Keratinocyte (primary cell): ENCODE measurements around the gene PAMR1. TPM values are rescaled to one million over a fixed set of nuclear protein-coding genes. Genes with fewer than 3 reads are reported as not detected.

Experiments
- DNase-seq: peaks from one replicate; pipeline ENCODE4 v3.0.0-alpha.2; 2011; ENCODE audit warnings: low read depth, missing footprints, low spot score
- FAIRE-seq: peaks from 2 replicates; lab custom pipeline; 2011; peaks lifted over from hg19 to GRCh38; lab: Jason Lieb, UNC
- H2AFZ ChIP-seq: 2 replicates; pipeline ENCODE4 v1.6.0; 2012; ENCODE audit warnings: low read length, control low read depth, inconsistent platforms; ENCODE audit not compliant: control insufficient read depth
- H3K27ac ChIP-seq: 2 replicates; pipeline ENCODE4 v1.5.1; 2011; ENCODE audit warnings: low read length; ENCODE audit not compliant: control insufficient read depth, insufficient read depth
- H3K27me3 ChIP-seq: 3 replicates; pipeline ENCODE4 v1.6.0; 2011; ENCODE audit warnings: low read length; ENCODE audit not compliant: control insufficient read depth, insufficient read depth; ENCODE audit errors: extremely low read depth
- H3K36me3 ChIP-seq, 2 experiments: 2 replicates in 1 of 2; 3 replicates in 1 of 2; pipeline ENCODE4 v1.5.1; 2011; ENCODE audit warnings: low read length in 2 of 2, mild to moderate bottlenecking in 1 of 2; ENCODE audit not compliant: control insufficient read depth in 2 of 2, insufficient read depth in 2 of 2; ENCODE audit errors: extremely low read depth in 1 of 2
- H3K4me1 ChIP-seq: 3 replicates; pipeline ENCODE4 v1.5.1; 2011; ENCODE audit warnings: low read length; ENCODE audit not compliant: control insufficient read depth, insufficient read depth; ENCODE audit errors: extremely low read depth
- H3K4me2 ChIP-seq: 3 replicates; pipeline ENCODE4 v1.6.0; 2011; ENCODE audit warnings: low read depth, low read length; ENCODE audit not compliant: control insufficient read depth, insufficient read depth; ENCODE audit errors: extremely low read depth
- H3K4me3 ChIP-seq, 3 experiments: fragments of 200-600 bp in 1 of 3; sonication (generic) in 1 of 3; 2 replicates in 2 of 3; 3 replicates in 1 of 3; pipeline ENCODE4 v1.5.1; 2011 to 2016; ENCODE audit warnings: low read length in 3 of 3, mild to moderate bottlenecking in 3 of 3, control low read depth in 2 of 3, inconsistent platforms in 1 of 3, low read depth in 1 of 3, mixed read lengths in 1 of 3, mixed run types in 1 of 3, moderate library complexity in 1 of 3; ENCODE audit not compliant: control insufficient read depth in 2 of 3, insufficient read depth in 2 of 3; ENCODE audit errors: extremely low read depth in 1 of 3
- H3K79me2 ChIP-seq: 2 replicates; pipeline ENCODE4 v1.6.0; 2012; ENCODE audit warnings: low read length; ENCODE audit not compliant: control insufficient read depth, insufficient read depth
- H3K9ac ChIP-seq: 3 replicates; pipeline ENCODE4 v1.6.0; 2011; ENCODE audit warnings: low read length; ENCODE audit not compliant: control insufficient read depth, insufficient read depth; ENCODE audit errors: extremely low read depth
- H3K9me1 ChIP-seq: 3 replicates; pipeline ENCODE4 v1.6.0; 2011; ENCODE audit warnings: low read length; ENCODE audit not compliant: control insufficient read depth, insufficient read depth; ENCODE audit errors: extremely low read depth
- H3K9me3 ChIP-seq: 2 replicates; pipeline ENCODE4 v1.5.1; 2012; ENCODE audit warnings: low read depth, low read length; ENCODE audit not compliant: control insufficient read depth
- H4K20me1 ChIP-seq: 3 replicates; pipeline ENCODE4 v1.6.0; 2011; ENCODE audit warnings: low read length; ENCODE audit not compliant: control insufficient read depth, insufficient read depth; ENCODE audit errors: extremely low read depth
- EZH2 ChIP-seq: IDR thresholded peaks from one replicate; pipeline ENCODE4 v1.6.1; 2012; ENCODE audit warnings: inconsistent platforms, mild to moderate bottlenecking, low read length, moderate library complexity
- dilution Hi-C: fragments of 300-500 bp; cut with MboI; formaldehyde crosslinking; loops from one replicate; pipeline ENCODE4 v1.7.0; 2020; ENCODE audit warnings: low sequenced_read_pairs; ENCODE audit not compliant: extremely low pct_ligation_motif_present
- polyA plus RNA-seq, 5 experiments: library from polyadenylated mRNA; depleted of rRNA in 3 of 5; stranded (reverse) in 3 of 5; stranded (forward) in 1 of 5; unstranded in 1 of 5; fragments of >200 nt; gene quantifications; 1 replicate in 1 of 5; 2 replicates in 3 of 5; 3 replicates in 1 of 5; pipeline versions ENCODE4 v1.2.1 to v1.2.3, GENCODE V29; 2011 to 2012; ENCODE audit warnings: missing spikeins in 2 of 5, low read depth in 1 of 5, low replicate concordance in 1 of 5
- TF ChIP-seq, protein P1 (sequence below), 3 experiments: IDR thresholded peaks in 1 of 3; conservative IDR thresholded peaks in 1 of 3; optimal IDR thresholded peaks in 1 of 3; 2 replicates in 2 of 3; 3 replicates in 1 of 3; pipeline versions ENCODE3 to v1.5.1; 2011; ENCODE audit warnings: low read length in 3 of 3, mild to moderate bottlenecking in 3 of 3, moderate library complexity in 2 of 3, control low read depth in 1 of 3, inconsistent platforms in 1 of 3; ENCODE audit not compliant: insufficient read depth in 2 of 3; ENCODE audit errors: extremely low read depth in 1 of 3

PAMR1 gene
- polyA plus RNA-seq, 1 donor (not counting 4 experiments of a cell fraction or from before 2014, with no cell fraction given) = 4.1 TPM

GRCh38 chr11:35389112-35389511, 136.3 kb downstream of the PAMR1 start:
- Histone ChIP-seq H3K36me3 (no peaks in the 10 kb centered on the region), H3K79me2 (no peaks in the 10 kb centered on the region), H3K9me1 (no peaks in the 10 kb centered on the region), H3K4me3 (no peak overlapping the region), H2AFZ (no peak overlapping the region), H3K27me3 (peaks cover 15% of the 10 kb centered on the region), H3K4me2 (no peak overlapping the region), H3K4me1 (peaks cover 15% of the 10 kb centered on the region), H3K9me3 (no peaks in the 10 kb centered on the region), H4K20me1 (no peaks in the 10 kb centered on the region), H3K9ac (no peak overlapping the region), H3K27ac (no peak overlapping the region)
- no peak for FAIRE-seq
- DNase-seq = no peak
- no peak for TF ChIP-seq EZH2
- TF ChIP-seq, protein P1, sequence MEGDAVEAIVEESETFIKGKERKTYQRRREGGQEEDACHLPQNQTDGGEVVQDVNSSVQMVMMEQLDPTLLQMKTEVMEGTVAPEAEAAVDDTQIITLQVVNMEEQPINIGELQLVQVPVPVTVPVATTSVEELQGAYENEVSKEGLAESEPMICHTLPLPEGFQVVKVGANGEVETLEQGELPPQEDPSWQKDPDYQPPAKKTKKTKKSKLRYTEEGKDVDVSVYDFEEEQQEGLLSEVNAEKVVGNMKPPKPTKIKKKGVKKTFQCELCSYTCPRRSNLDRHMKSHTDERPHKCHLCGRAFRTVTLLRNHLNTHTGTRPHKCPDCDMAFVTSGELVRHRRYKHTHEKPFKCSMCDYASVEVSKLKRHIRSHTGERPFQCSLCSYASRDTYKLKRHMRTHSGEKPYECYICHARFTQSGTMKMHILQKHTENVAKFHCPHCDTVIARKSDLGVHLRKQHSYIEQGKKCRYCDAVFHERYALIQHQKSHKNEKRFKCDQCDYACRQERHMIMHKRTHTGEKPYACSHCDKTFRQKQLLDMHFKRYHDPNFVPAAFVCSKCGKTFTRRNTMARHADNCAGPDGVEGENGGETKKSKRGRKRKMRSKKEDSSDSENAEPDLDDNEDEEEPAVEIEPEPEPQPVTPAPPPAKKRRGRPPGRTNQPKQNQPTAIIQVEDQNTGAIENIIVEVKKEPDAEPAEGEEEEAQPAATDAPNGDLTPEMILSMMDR (optimal IDR thresholded peaks at IDR 0.05 in 1 of 3, IDR thresholded peaks at IDR 0.05 in 1 of 3, conservative IDR thresholded peaks at IDR 0.05 in 1 of 3; ENCODE audit: extremely low read depth in 1 of 3, insufficient read depth in 2 of 3, low read length in 3 of 3) = no peak
- dilution Hi-C loops = no loop called here

- no peak overlapping the region for H3K9ac ChIP-seq
- no peaks in the 10 kb centered on the region for H3K36me3 ChIP-seq
- DNase-seq (no peak), FAIRE-seq (no peak)
- no peaks in the 10 kb centered on the region for H4K20me1 ChIP-seq
- H3K4me2 ChIP-seq = no peak overlapping the region
- H3K9me3 ChIP-seq = no peaks in the 10 kb centered on the region
- no peaks in the 10 kb centered on the region for H3K79me2 ChIP-seq
- no peak overlapping the region for H3K4me3 ChIP-seq
- H3K27me3 ChIP-seq = peaks cover 7% of the 10 kb centered on the region
- no peak overlapping the region for H2AFZ ChIP-seq
- H3K9me1 ChIP-seq = no peaks in the 10 kb centered on the region
- H3K27ac ChIP-seq = no peak overlapping the region
- dilution Hi-C loops = no loop called here
- TF ChIP-seq, protein P1 (optimal IDR thresholded peaks at IDR 0.05 in 1 of 3, IDR thresholded peaks at IDR 0.05 in 1 of 3, conservative IDR thresholded peaks at IDR 0.05 in 1 of 3; ENCODE audit: extremely low read depth in 1 of 3, insufficient read depth in 2 of 3, low read length in 3 of 3) = no peak
- no peak for TF ChIP-seq EZH2
- H3K4me1 ChIP-seq = peaks cover 15% of the 10 kb centered on the region
These were observed 137.4 kb downstream of the PAMR1 start for GRCh38 chr11:35388061-35388460.
